Tibial artery (tissue), 4 donors: ENCODE results near the gene RBM14.

Experiments
- DNase-seq, 2 donors: peaks; one replicate each; pipeline ENCODE4 v3.0.0-alpha.2; 2019
- H3K27ac ChIP-seq, 2 donors: fragments of 200-600 bp; sonication (generic) in 1 of 2; 1 replicate in 1 of 2; 2 replicates in 1 of 2; pipeline ENCODE4 v1.5.1; 2018 to 2019; ENCODE audit warnings: mild to moderate bottlenecking in 1 of 2
- H3K27me3 ChIP-seq, 2 donors: fragments of 200-600 bp; sonication (generic) in 1 of 2; one replicate each; pipeline versions ENCODE4 v1.5.1 to v1.6.0; 2016 to 2019
- H3K36me3 ChIP-seq, 3 donors: fragments of 200-600 bp; sonication (generic) in 2 of 3; one replicate each; pipeline ENCODE4 v1.5.1; 2016 to 2019; ENCODE audit warnings: mild to moderate bottlenecking in 2 of 3
- H3K4me1 ChIP-seq, 4 donors: fragments of 200-600 bp; sonication (generic) in 2 of 4; 1 replicate in 3 of 4; 2 replicates in 1 of 4; pipeline ENCODE4 v1.5.1; 2016 to 2019
- H3K4me3 ChIP-seq, 2 donors: fragments of 200-600 bp; sonication (generic) in 1 of 2; 1 replicate in 1 of 2; 2 replicates in 1 of 2; pipeline ENCODE4 v1.5.1; 2018 to 2019; ENCODE audit warnings: mild to moderate bottlenecking in 2 of 2
- H3K9me3 ChIP-seq, 3 donors: fragments of 200-600 bp; sonication (generic) in 1 of 3; one replicate each; pipeline ENCODE4 v1.5.1; 2016 to 2019
- CTCF ChIP-seq, 2 experiments: fragments of 200-600 bp in 1 of 2; fragments of 450-650 bp in 1 of 2; IDR thresholded peaks; one replicate each; pipeline ENCODE4 v1.5.1; 2017 to 2019; ENCODE audit warnings: antibody characterized with exemption in 2 of 2, mild to moderate bottlenecking in 1 of 2, moderate library complexity in 1 of 2
- intact Hi-C: fragments of 100-400 bp; cut with DNase I; formaldehyde crosslinking; loops from one replicate; pipeline ENCODE4 v1.15.0; 2023; ENCODE audit warnings: low total_unique reads

The RBM14 gene

DNA sequence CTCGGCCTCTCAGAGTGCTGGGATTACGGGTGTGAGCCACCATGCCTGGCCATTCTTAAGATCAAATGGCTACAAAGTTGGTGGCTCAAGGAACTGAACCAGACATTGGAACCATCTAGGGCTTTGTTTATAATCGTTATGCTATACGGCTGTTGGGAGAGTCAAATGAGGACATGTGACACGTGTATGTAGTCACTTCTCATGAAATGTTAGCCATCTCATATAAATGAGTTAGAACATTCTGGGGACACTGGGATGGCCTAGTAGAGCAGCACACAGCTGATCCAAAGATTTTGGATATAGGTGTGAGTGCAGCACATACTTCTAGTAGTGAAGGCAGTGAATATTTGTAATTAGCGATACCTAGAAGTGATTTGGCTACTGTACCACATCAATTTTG is 15.5 kb downstream of the RBM14 start:
- DNase-seq = no peak
- H3K4me1 ChIP-seq = peaks cover 0 to 25% (median 8%) of the 10 kb centered on the region in 4 donors
- intact Hi-C loops = no loop called here
- H3K27me3 ChIP-seq = no peaks in the 10 kb centered on the region
- H3K36me3 ChIP-seq = peaks cover 16 to 45% (median 36%) of the 10 kb centered on the region in 3 donors
- TF ChIP-seq CTCF (IDR thresholded peaks at IDR 0.05) = no peak
- H3K4me3 ChIP-seq = no peak overlapping the region
- H3K27ac ChIP-seq = no peak overlapping the region
- H3K9me3 ChIP-seq = no peaks in the 10 kb centered on the region

DNA sequence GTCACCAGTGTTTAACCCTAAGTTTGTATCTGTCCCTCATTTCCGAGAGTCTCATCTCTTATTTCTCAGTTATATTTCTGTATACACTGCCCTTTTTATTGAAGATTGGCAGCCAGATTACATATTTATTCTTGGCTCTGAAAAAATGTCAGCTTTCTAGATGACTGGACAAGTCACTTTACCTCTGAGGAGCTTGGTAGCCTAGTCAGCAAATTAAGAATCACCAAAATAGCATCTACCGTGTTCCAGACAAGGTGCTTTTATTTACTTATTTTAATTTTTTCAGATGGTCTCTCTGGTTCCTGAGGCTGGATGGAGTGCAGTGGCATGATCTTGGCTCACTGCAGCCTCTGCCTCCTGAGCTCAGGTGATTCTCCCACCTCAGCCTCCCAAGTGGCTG is 16.5 kb downstream of the RBM14 start:
- Histone ChIP-seq H3K27me3 (no peaks in the 10 kb centered on the region), H3K4me3 (no peak overlapping the region), H3K4me1 (peaks cover 4 to 29% (median 16%) of the 10 kb centered on the region in 4 donors), H3K36me3 (peaks cover 6 to 34% (median 25%) of the 10 kb centered on the region in 3 donors), H3K27ac (no peak overlapping the region), H3K9me3 (no peaks in the 10 kb centered on the region)
- intact Hi-C loops = no loop called here
- no peak for DNase-seq
- TF ChIP-seq CTCF (IDR thresholded peaks at IDR 0.05) = no peak

DNA sequence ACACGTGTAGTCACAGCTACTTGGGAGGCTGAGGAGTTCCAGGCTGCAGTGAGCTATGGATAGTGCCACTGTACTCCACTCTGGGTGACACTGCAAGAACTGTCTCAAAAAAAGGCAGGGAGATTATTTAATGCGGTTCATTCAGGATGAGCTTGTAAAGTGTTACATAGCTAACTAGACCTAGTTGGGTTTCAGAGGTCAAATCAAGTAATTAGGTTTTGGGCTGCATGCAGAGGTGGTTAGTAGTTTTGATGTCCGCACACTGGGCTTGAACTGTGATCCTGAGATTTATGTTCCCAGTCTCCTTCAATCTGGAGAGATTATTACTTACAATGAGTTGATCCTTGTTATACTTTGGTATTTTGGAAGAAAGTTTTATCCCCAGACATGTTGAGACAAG is 20.0 kb downstream of the RBM14 start:
- no peaks in the 10 kb centered on the region for H3K27me3 ChIP-seq
- peaks cover 0 to 19% (median 12%) of the 10 kb centered on the region in 3 donors for H3K36me3 ChIP-seq
- intact Hi-C loops = no loop called here
- H3K27ac ChIP-seq = no peak overlapping the region
- no peak for TF ChIP-seq CTCF (IDR thresholded peaks at IDR 0.05)
- H3K4me3 ChIP-seq = no peak overlapping the region
- peaks cover 4 to 54% (median 34%) of the 10 kb centered on the region in 4 donors for H3K4me1 ChIP-seq
- H3K9me3 ChIP-seq = no peaks in the 10 kb centered on the region
- DNase-seq = no peak

GRCh38 chr11:66637557-66638176 is 21.2 kb downstream of the RBM14 start:
- Histone ChIP-seq H3K27ac (peak overlapping the region; percentile 91 to 93), H3K4me1 (peaks cover 4 to 55% (median 43%) of the 10 kb centered on the region in 4 donors), H3K9me3 (no peaks in the 10 kb centered on the region), H3K27me3 (no peaks in the 10 kb centered on the region), H3K36me3 (peaks cover 3 to 25% (median 16%) of the 10 kb centered on the region in 3 donors), H3K4me3 (peak overlapping the region; percentile 80 to 82)
- intact Hi-C loops = loop anchor here (2.0 kb wide), 1 partner anchor 21 kb away; the partner anchor contains the start of gene RBM14
- no peak for TF ChIP-seq CTCF (IDR thresholded peaks at IDR 0.05)
- no peak for DNase-seq

- Histone ChIP-seq H3K4me1 (peaks cover 4 to 56% (median 48%) of the 10 kb centered on the region in 4 donors), H3K4me3 (peak within 1 kb of the TSS; percentile 80 to 82), H3K9me3 (no peaks in the 10 kb centered on the region), H3K36me3 (peaks cover 5 to 28% (median 21%) of the 10 kb centered on the region in 3 donors), H3K27ac (peak within 1 kb of the TSS; percentile 91 to 93), H3K27me3 (no peaks in the 10 kb centered on the region)
- TF ChIP-seq CTCF (IDR thresholded peaks at IDR 0.05) = peak in 1 of 2 experiments; percentile 29
- peak; percentile 98 to 99 for DNase-seq
- intact Hi-C loops = loop anchor here (2.0 kb wide), 1 partner anchor 22 kb away; the partner anchor contains the start of gene RBM14
Measured at GRCh38 chr11:66638177-66639065, 22.0 kb downstream of the RBM14 start, which contains the start of gene RBM4. TSS of gene RBM4 (plus strand) at chr11:66638703. CDS start at chr11:66639712, 1,009 bp downstream.
